Hepatocyte (in vitro differentiated cells): ENCODE measurements around the gene INPP5B.

Source experiments
- CTCF ChIP-seq: fragments of 200-600 bp; sonication (generic); IDR thresholded peaks from 2 replicates; pipeline ENCODE4 v1.5.1; 2016; ENCODE audit warnings: antibody characterized with exemption, mild to moderate bottlenecking; ENCODE audit not compliant: poor library complexity
- EZH2phosphoT487 ChIP-seq: fragments of 200-600 bp; sonication (generic); IDR thresholded peaks from one replicate; pipeline ENCODE4 v1.6.1; 2018; ENCODE audit warnings: antibody characterized with exemption, mild to moderate bottlenecking, low read depth, moderate library complexity; ENCODE audit not compliant: unreplicated experiment, severe bottlenecking

- TF ChIP-seq CTCF = no peak
- TF ChIP-seq EZH2phosphoT487 = no peak
Observed at GRCh38 chr1:37851262-37851661, 95.6 kb downstream of the INPP5B start.
